PC-3 (cell line): ENCODE results near the gene CASD1. TPM values are rescaled to one million over a fixed set of nuclear protein-coding genes. Genes with fewer than 3 reads are reported as not detected.
A peak's percentile ranks its signal among the peaks of the same experiment; 100 is the strongest.

Source experiments
- ATAC-seq: fragments of 200-7000 bp; cut with Tn5 transposase; 2 replicates; pipeline ENCODE4 v1.9.1; 2020; ENCODE audit warnings: mild to moderate bottlenecking, moderate library complexity
- Bru-seq: library from RNA; stranded (reverse); fragments of 400-500 nt; gene quantifications from one replicate; lab custom pipeline; 2021; lab: Mats Ljungman, UMichigan
- BruChase-seq, 2 experiments: library from RNA; stranded (reverse); fragments of 400-500 nt; gene quantifications; one replicate each; lab custom pipeline; 2021; lab: Mats Ljungman, UMichigan
- BruUV-seq: library from RNA; stranded (reverse); fragments of 400-500 nt; replicated peaks from 2 replicates; lab custom pipeline; 2021; lab: Mats Ljungman, UMichigan
- CTCF ChIA-PET: fragments of 300-600 bp; sonication (Branson Sonifier 250); formaldehyde crosslinking; loops from one replicate; lab custom pipeline; 2022; ENCODE audit warnings: antibody characterized with exemption; lab: Charles Lee
- POLR2A ChIA-PET: fragments of 300-600 bp; sonication (Branson Sonifier 250); formaldehyde crosslinking; loops from one replicate; lab custom pipeline; 2022; ENCODE audit warnings: antibody characterized with exemption; ENCODE audit not compliant: unreplicated experiment; lab: Charles Lee
- DNase-seq: peaks from one replicate; pipeline ENCODE4 v3.0.0-alpha.2; 2015
- H2AFZ ChIP-seq: fragments of 300-600 bp; sonication (generic); 2 replicates; pipeline ENCODE4 v1.6.0; 2016; ENCODE audit warnings: antibody characterized with exemption, low read length
- H3F3A ChIP-seq: fragments of 300-600 bp; sonication (generic); one replicate; pipeline ENCODE4 v1.6.0; 2017; ENCODE audit warnings: antibody characterized with exemption, low read length, control low read depth, mild to moderate bottlenecking; ENCODE audit not compliant: unreplicated experiment
- H3K27ac ChIP-seq: fragments of 300-600 bp; sonication (generic); 2 replicates; pipeline ENCODE4 v1.5.1; 2016; ENCODE audit warnings: mild to moderate bottlenecking, low read length
- H3K27me3 ChIP-seq: fragments of 300-600 bp; sonication (generic); 2 replicates; pipeline ENCODE4 v1.6.1; 2016; ENCODE audit warnings: low read length, mixed read lengths
- H3K36me3 ChIP-seq: fragments of 300-600 bp; sonication (generic); 2 replicates; pipeline ENCODE4 v1.6.1; 2016; ENCODE audit warnings: low read depth, mixed run types, low read length, mixed read lengths
- H3K4me1 ChIP-seq: fragments of 300-600 bp; sonication (generic); 2 replicates; pipeline ENCODE4 v1.5.1; 2016; ENCODE audit warnings: low read length; ENCODE audit not compliant: insufficient read depth
- H3K4me2 ChIP-seq: fragments of 300-600 bp; sonication (generic); 2 replicates; pipeline ENCODE4 v1.6.0; 2016; ENCODE audit warnings: low read length
- H3K4me3 ChIP-seq: fragments of 300-600 bp; sonication (generic); 2 replicates; pipeline ENCODE4 v1.5.1; 2016; ENCODE audit warnings: mild to moderate bottlenecking, low read length, mixed read lengths
- H3K79me2 ChIP-seq: fragments of 300-600 bp; sonication (generic); 2 replicates; pipeline ENCODE4 v1.6.1; 2017; ENCODE audit warnings: low read length, mixed read lengths
- H3K9ac ChIP-seq: fragments of 300-600 bp; sonication (generic); 2 replicates; pipeline ENCODE4 v1.6.0; 2016; ENCODE audit warnings: mild to moderate bottlenecking, low read length
- H3K9me2 ChIP-seq: fragments of 300-600 bp; sonication (generic); replicated peaks from 2 replicates; pipeline ENCODE4 v1.6.1; 2016; ENCODE audit warnings: mixed run types, low read length, mixed read lengths
- H3K9me3 ChIP-seq: fragments of 300-600 bp; sonication (generic); 2 replicates; pipeline ENCODE4 v1.6.1; 2016; ENCODE audit warnings: low read length, mixed read lengths
- H4K20me1 ChIP-seq: fragments of 300-600 bp; sonication (generic); 2 replicates; pipeline ENCODE4 v1.6.1; 2016; ENCODE audit warnings: low read length, mixed read lengths
- EZH2 ChIP-seq: fragments of 300-600 bp; sonication (generic); IDR thresholded peaks from one replicate; pipeline ENCODE4 v1.6.1; 2017; ENCODE audit warnings: antibody characterized with exemption, mild to moderate bottlenecking, low read length; ENCODE audit not compliant: unreplicated experiment
- EZH2phosphoT487 ChIP-seq: fragments of 300-600 bp; sonication (generic); IDR thresholded peaks from 2 replicates; pipeline ENCODE4 v1.6.1; 2018; ENCODE audit warnings: mild to moderate bottlenecking, antibody characterized with exemption, low read length, borderline replicate concordance
- intact Hi-C: fragments of 100-400 bp; cut with micrococcal nuclease; formaldehyde crosslinking; loops from 2 replicates; pipeline ENCODE4 v1.9.0; 2023
- long read RNA-seq: library from polyadenylated mRNA; unstranded; transcript quantifications from one replicate; pipeline ENCODE4 v2.0.0, GENCODE V29; 2021; ENCODE audit not compliant: unreplicated experiment
- total RNA-seq: library from RNA; depleted of rRNA; stranded (reverse); fragments of >200 nt; gene quantifications from 2 replicates; pipeline ENCODE4 v1.2.3, GENCODE V29; 2014; rRNA removed
- TF ChIP-seq, protein P1 (sequence below): fragments of 300-600 bp; sonication (generic); conservative IDR thresholded peaks from 2 replicates; pipeline ENCODE4 v1.5.1; 2017; ENCODE audit warnings: antibody characterized with exemption, low read depth, mild to moderate bottlenecking, low read length

The CASD1 gene
- 9.3 and 9.6 TPM in 2 replicates for total RNA-seq
- Bru-seq, nascent RNA, result percentile 83 among the genes with signal in this experiment
- percentile 73 among the genes with signal in this experiment for BruChase-seq, experiment 1, labeled RNA remaining after a 6-hour chase
- percentile 84 among the genes with signal in this experiment for BruChase-seq, experiment 2, labeled RNA remaining after a 2-hour chase
- long read RNA-seq, transcript CASD1-201 (18 exons, 3,942 nt), result major isoform, 21 of 61 reads
- long read RNA-seq, partial matches to known transcripts, result 23 of 61 reads
- long read RNA-seq, other reads (novel, unspliced or antisense), result 15 of 61 reads

DNA sequence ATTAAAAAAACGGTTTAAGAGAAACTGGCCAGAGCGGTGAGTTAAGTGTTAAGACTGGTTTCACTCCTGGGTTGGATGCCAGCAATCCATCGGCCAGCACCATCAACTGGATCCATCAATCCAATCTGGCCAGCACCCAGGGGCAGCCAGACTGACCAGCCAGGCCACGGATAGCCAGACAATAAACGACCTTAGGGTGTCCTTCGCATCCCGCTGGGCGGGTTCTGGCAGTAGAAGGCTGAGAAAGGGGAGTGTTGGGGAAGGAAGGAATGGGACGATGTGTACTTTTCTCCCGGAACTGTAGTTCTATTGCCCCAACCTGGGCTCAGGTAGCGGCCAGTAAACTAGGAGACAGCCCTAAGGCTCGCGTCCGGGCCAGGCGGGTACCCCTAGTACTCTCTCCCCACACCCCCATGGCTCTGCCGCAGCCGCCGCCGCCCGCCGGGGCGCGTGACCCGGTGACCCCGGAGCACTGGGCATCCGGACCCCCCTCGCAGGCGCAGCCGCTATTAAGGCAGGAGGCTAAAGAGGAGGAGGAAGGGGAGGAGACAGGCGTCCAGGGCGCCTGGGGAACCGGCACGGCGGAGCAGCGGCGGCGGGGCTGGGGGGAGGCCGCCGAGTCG, at the start of gene CASD1:
Gene CASD1 (plus strand): TSS at position 546 of the 623 bp plus-strand sequence. CDS start 276 bp downstream, outside the sequence.
- TF ChIP-seq EZH2 (no peak), EZH2phosphoT487 (no peak)
- TF ChIP-seq, protein P1, sequence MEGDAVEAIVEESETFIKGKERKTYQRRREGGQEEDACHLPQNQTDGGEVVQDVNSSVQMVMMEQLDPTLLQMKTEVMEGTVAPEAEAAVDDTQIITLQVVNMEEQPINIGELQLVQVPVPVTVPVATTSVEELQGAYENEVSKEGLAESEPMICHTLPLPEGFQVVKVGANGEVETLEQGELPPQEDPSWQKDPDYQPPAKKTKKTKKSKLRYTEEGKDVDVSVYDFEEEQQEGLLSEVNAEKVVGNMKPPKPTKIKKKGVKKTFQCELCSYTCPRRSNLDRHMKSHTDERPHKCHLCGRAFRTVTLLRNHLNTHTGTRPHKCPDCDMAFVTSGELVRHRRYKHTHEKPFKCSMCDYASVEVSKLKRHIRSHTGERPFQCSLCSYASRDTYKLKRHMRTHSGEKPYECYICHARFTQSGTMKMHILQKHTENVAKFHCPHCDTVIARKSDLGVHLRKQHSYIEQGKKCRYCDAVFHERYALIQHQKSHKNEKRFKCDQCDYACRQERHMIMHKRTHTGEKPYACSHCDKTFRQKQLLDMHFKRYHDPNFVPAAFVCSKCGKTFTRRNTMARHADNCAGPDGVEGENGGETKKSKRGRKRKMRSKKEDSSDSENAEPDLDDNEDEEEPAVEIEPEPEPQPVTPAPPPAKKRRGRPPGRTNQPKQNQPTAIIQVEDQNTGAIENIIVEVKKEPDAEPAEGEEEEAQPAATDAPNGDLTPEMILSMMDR, result no peak
- H2AFZ ChIP-seq, result peak within 1 kb of the TSS; percentile 86
- no peaks in the 10 kb centered on the region for H3K9me3 ChIP-seq
- TSS peak; percentile 80 for BruUV-seq
- peak within 1 kb of the TSS; percentile 88 for H3K4me3 ChIP-seq
- peak within 1 kb of the TSS; percentile 80 for H3K27ac ChIP-seq
- POLR2A ChIA-PET, result no interaction called here
- peak within 1 kb of the TSS; percentile 89 for H3K4me2 ChIP-seq
- no peaks in the 10 kb centered on the region; the same call in 1 of the 2 replicates for H4K20me1 ChIP-seq
- intact Hi-C loops, result loop anchor here (2.0 kb wide), 1 partner anchor 43 kb away; no protein-coding TSS in a partner anchor
- H3K4me1 ChIP-seq, result peaks cover 32% of the 10 kb centered on the region
- peak within 1 kb of the TSS; percentile 95 for H3K9ac ChIP-seq
- ATAC-seq, result peak; percentile 46
- no peaks in the 10 kb centered on the region for H3F3A ChIP-seq
- peak; percentile 30 for DNase-seq
- peaks cover 41% of the 10 kb centered on the region for H3K79me2 ChIP-seq
- CTCF ChIA-PET, result no interaction called here
- H3K27me3 ChIP-seq, result no peaks in the 10 kb centered on the region
- H3K9me2 ChIP-seq, result no peaks in the 10 kb centered on the region
- no peaks in the 10 kb centered on the region for H3K36me3 ChIP-seq

DNA sequence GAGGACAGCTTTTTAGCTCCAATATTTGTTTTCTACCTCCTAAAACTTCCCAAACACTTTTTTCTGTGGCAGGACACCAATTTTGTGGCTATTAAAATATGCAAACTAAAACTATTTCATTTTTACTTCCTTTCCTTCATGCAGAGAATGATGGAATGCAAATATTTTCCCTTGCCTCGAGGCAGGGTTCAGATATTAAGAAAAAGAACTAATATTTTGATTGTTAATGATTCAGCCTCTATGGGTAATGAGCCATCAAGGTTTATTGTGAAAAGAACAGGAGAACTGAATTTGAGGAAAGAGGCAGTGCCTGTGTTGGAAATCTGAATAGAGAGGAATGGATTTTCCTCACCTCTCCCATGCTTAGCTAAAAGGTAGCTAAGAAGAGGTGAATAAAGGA, 43.1 kb upstream of the CASD1 start:
- H3K27ac ChIP-seq, result no peak overlapping the region
- POLR2A ChIA-PET, result interaction anchor here (0.7 kb wide), 1 partner anchor 192 kb away, joined by 5 read pairs; no protein-coding TSS in a partner anchor
- H3K36me3 ChIP-seq, result no peaks in the 10 kb centered on the region; the same call in 1 of the 2 replicates
- H3K27me3 ChIP-seq, result no peaks in the 10 kb centered on the region
- DNase-seq, result peak; percentile 57
- no peaks in the 10 kb centered on the region for H3F3A ChIP-seq
- H3K4me3 ChIP-seq, result no peak overlapping the region
- no peaks in the 10 kb centered on the region for H4K20me1 ChIP-seq
- no peaks in the 10 kb centered on the region for H3K9me2 ChIP-seq
- peak overlapping the region; percentile 6; the same call in 1 of the 2 replicates for H3K4me2 ChIP-seq
- H2AFZ ChIP-seq, result no peak overlapping the region
- peak; percentile 88 for ATAC-seq
- peaks cover 13% of the 10 kb centered on the region for H3K4me1 ChIP-seq
- H3K79me2 ChIP-seq, result no peaks in the 10 kb centered on the region
- BruUV-seq, result no TSS peak
- intact Hi-C loops, result loop anchor here (2.0 to 5.0 kb wide), 2 partner anchors 42 to 231 kb away; partner anchors contain the start of gene CASD1
- CTCF ChIA-PET, result no interaction called here
- peaks cover under 1% of the 10 kb centered on the region; the same call in 1 of the 2 replicates for H3K9me3 ChIP-seq
- TF ChIP-seq, protein P1, result no peak
- no peak for TF ChIP-seq EZH2
- no peak for TF ChIP-seq EZH2phosphoT487
- H3K9ac ChIP-seq, result no peak overlapping the region
